ELF-1 (cell line): ENCODE measurements around the gene HACD1.
"Not testable (repeated sequence)": the region's sequence is repeated elsewhere in the genome, so short reads cannot be mapped to it uniquely, and the experiment has no call there.

ENCODE experiments used
- DNase-seq: peaks from one replicate; pipeline ENCODE4 v3.0.0-alpha.2; 2016; ENCODE audit warnings: low read depth, low spot score

HACD1 gene

GRCh38 chr10:17643339-17643754 lies 26.2 kb upstream of the HACD1 start:
- no peak for DNase-seq

DNA sequence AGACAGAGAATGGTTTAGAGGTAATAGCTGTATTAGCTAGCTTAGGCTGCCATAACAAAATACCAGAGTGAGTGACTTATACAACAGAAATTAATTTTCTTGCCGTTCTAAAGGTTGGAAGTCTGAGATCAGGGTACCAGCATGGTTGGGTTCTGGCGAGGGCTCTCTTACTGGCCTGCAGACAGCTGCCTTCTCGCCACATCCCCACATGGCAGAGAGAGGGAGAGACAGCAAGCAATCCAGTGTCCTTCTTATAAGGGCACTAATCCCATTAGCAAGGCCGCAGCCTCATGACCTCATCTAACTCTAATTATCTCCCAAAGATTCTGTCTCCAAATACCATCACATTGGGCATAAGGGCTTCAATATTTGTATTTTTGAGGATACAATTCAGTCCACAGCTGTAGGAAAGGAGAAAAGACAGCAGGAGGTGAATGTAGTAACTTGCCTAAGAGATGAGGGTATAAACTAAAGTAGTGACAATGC lies 23.2 kb upstream of the HACD1 start:
- no peak for DNase-seq

DNA sequence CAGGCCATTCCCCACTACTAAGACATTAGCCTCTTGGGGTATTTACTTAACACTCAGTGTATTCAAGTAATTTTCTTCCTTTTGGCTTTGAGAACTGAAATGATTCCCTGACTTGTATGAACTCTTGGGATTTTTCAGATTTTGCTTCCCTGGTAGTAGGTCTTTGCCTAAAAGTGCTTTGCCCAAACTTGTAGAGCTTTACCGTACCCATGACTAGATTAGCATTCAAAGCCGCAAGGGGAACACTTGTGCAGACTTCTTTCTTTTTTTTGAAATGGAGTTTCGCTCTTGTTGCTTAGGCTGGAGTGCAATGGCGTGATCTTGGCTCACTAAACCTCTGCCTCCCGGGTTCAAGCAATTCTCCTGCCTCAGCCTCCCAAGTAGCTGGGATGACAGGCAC lies 20.7 kb upstream of the HACD1 start:
- DNase-seq = no peak

DNA sequence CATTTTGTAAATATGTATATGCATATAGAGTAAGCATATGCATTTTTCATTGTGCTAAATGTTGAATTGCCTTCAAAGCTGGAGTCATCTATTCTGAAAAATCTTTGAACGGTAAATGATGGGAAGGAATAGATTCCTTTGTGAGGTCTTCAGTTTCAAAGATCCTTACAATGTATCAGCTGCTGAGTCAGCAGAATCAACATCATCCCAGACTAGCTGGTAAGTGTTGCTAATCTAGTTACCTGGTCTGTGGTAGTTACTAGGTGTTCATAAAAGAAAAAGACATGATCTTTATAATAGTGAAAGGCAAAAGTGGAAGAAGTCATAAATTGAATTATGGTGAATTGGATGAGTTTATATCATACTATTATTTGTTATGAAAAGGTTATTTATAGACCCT lies 16.2 kb upstream of the HACD1 start:
- no peak for DNase-seq

GRCh38 chr10:17632590-17632989 lies 15.4 kb upstream of the HACD1 start:
- DNase-seq = not testable (repeated sequence)

- no peak for DNase-seq
Observed at GRCh38 chr10:17626656-17627055, 9.5 kb upstream of the HACD1 start.

- no peak for DNase-seq
Observed at GRCh38 chr10:17624996-17625395, 7.8 kb upstream of the HACD1 start.

GRCh38 chr10:17622061-17622460 lies 4.9 kb upstream of the HACD1 start:
- no peak for DNase-seq

DNA sequence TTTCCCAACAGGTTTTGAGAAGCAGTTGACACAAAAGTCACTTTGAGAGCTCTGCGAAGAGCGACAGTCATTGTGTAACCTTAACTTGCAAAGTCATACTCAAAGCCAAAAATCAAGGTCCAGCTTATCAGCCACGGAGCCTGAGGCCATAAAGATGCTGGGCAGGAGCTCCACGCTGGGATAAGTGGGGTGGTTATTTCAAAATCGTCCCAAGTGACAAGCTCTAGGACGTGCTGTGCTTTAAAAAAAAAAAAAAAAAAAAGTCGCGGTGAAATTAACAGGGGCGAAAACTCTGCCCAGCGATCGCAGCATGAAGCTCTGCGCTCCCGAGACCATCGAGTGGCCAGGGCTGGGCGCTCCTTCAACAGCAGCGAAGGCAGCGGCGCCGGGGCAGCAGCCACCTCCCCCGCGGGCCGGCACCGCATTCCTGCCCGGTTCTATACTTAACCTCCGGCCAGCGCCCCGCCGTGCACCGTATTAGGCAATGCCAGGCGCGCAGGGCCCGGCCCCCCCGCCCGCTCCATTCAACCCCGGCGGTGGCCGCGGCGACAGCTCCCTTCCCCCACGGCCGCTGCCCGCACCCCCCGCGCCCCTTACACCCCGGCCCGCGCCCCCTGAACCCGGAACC lies 657 bp downstream of the HACD1 start:
- peak; percentile 84 for DNase-seq

GRCh38 chr10:17609523-17610079 lies 7.6 kb downstream of the HACD1 start:
- DNase-seq = no peak

DNA sequence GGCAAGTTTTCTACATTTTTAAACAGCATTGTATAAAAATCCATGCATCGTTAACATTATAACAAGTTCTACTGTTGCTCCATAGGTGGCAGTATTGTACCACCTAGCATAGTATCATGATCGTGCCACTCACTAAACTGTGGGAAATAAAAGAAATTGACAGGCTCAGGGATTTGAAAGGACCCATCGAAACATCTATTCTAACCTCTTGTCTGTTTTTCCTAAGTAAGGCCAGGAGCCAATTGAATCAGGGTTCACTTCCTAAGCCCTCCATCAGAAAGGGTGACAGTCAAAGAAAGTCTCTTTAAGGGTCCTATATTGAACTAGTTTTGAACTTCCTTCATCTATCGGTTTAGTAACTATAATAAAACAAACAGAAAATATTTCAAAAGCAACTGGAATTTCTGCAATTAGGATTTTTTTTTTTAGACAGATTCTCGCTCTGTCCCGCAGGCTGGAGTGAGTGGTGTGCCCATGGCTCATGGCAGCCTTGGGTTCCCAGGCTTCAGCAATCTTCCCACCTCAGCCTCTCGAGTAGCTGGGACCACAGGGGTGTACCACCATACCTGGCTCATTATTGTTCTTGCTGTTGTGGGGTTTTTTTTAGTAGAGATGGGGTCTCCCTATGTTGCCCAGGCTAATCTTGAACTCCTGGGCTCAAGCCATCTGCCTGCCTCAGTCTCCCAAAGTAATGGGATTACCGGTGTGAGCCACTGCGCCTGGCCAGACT lies 9.4 kb downstream of the HACD1 start:
- peak; percentile 6 for DNase-seq

DNA sequence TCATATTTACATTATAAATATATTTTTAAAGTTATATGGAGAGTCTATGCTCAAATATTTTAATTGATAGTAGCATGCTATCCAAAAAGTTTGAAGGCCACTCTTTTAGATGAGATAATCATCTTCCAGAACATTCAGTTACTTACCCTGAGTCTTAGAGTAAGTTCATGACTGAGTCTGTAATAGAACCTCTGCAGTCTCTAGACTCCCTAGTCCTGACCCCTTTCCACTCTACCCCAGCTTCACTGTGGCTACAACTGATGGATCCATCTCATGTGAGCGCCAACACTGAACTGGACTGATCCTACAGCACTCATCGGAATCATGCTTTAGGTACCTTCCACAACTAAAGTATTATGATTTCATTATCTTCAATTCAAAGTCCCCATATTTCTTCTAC lies 10.1 kb downstream of the HACD1 start:
- DNase-seq = no peak

- DNase-seq = no peak
Observed at GRCh38 chr10:17606547-17607040, 10.6 kb downstream of the HACD1 start.

DNA sequence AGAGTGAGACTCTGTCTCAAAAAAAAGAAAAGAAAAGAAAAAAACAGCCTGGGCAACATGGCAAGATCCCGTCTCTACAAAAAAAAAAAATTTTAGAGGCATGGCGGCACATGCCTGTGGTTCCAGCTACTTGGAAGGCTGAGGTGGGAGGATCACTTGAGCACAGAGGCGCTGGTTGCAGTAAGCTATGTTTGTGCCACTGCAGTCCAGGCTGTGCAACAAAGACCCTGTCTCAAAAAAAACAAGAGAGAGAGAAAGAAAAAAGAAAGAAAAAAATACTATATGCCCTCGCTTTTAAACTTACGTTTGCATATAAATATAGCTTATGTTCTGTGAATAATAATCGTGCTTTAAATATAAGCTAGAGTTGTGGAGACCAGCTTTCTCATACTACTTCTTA lies 11.2 kb downstream of the HACD1 start:
- no peak for DNase-seq

DNA sequence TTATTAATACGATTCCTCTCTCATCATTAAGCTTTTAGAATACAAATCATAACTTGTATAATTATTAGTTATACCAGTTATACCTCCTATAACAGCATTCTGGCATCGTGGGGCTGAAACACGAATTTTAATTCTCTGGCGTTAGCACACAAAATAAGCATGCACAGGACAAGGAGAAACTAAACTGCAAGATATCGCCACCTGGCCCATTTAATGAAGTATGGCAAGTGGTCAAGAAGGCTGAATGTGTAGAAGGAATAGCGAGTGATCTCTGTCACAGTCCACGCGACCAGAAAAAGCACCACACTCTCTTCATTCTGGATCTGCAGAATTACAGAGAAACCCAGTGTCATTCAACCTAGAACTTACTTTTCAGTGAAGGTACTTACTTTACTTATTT lies 18.1 kb downstream of the HACD1 start:
- DNase-seq = no peak

DNA sequence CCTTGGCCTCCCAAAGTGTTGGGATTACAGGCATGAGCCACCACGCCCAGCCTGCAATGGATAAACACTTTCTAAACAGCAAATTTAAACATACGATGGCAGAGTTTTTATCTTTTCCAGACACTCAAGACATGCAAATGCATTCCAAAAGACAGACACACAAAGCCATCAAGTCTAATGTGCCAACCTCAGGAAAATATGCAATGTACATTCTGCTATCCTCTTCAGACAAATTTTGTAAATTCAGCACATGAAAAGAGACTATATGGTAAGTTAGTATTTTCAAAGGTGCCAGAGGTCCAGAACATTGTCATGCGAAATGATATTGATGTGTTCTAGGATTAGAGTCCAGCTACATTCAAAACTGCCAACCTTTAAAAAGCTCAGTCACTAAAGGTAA lies 19.8 kb downstream of the HACD1 start:
- DNase-seq = no peak

- DNase-seq = peak; percentile 35
Observed at GRCh38 chr10:17590969-17591645, 26.1 kb downstream of the HACD1 start.

DNA sequence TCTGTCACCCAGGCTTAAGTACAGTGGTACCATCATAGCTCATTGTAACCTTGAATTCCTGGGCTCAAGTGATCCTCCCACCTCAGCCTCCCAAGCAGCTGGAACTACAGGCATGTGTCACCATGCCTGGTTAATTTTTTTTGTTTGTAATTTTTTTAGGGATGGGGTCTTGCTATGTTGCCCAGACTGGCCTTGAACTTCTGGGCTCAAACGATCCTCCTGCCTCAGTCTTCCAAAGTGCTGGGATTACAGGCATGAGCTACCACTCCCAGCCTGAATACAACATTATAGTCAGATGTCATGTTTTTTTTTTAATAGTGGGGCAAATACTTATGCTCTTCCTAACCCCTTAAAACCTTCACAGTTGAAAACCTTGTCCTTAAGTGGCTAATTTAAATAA lies 27.9 kb downstream of the HACD1 start:
- DNase-seq = not testable (repeated sequence)

GRCh38 chr10:17588420-17588819 lies 28.8 kb downstream of the HACD1 start:
- DNase-seq = no peak

GRCh38 chr10:17587321-17587720 lies 29.9 kb downstream of the HACD1 start:
- DNase-seq = not testable (repeated sequence)

- DNase-seq = no peak
Observed at GRCh38 chr10:17586821-17587234, 30.3 kb downstream of the HACD1 start.

- no peak for DNase-seq
Observed at GRCh38 chr10:17585016-17585415, 32.2 kb downstream of the HACD1 start.
